ENCODE results near the gene PEA15. TPM values are rescaled to one million over a fixed set of nuclear protein-coding genes. Genes with fewer than 3 reads are reported as not detected.

The PEA15 gene
- total and polyA plus RNA-seq, 2 donors (not counting 1 experiment from before 2014, with no cell fraction given), result 108 to 871 TPM

GRCh38 chr1:160238408-160238807 lies 33.2 kb downstream of the PEA15 start:
- H4K20me1 ChIP-seq (ENCODE audit: control insufficient read depth, extremely low read depth, insufficient read depth, low read length), result no peaks in the 10 kb centered on the region
- H3K4me2 ChIP-seq (ENCODE audit: extremely low read depth, insufficient read depth, low read length), result no peak overlapping the region
- H3K9me3 ChIP-seq (ENCODE audit: control insufficient read depth, insufficient read depth, low read depth, low read length), result no peaks in the 10 kb centered on the region
- no peaks in the 10 kb centered on the region for H3K79me2 ChIP-seq (ENCODE audit: control insufficient read depth, insufficient read depth, low read length)
- no peak for DNase-seq (ENCODE audit: low read depth in 2 of 2)
- H3K27ac ChIP-seq (ENCODE audit: insufficient read depth, low read length), result no peak overlapping the region
- H3K4me3 ChIP-seq (replicated peaks in 1 of 4; ENCODE audit: control extremely low read depth in 1 of 4, insufficient read depth in 1 of 4, low read depth in 3 of 4, low read length in 4 of 4), result no peak overlapping the region
- no peak for TF ChIP-seq EZH2 (IDR thresholded peaks at IDR 0.05; ENCODE audit: low read length, missing control alignments)
- TF ChIP-seq, protein P1, sequence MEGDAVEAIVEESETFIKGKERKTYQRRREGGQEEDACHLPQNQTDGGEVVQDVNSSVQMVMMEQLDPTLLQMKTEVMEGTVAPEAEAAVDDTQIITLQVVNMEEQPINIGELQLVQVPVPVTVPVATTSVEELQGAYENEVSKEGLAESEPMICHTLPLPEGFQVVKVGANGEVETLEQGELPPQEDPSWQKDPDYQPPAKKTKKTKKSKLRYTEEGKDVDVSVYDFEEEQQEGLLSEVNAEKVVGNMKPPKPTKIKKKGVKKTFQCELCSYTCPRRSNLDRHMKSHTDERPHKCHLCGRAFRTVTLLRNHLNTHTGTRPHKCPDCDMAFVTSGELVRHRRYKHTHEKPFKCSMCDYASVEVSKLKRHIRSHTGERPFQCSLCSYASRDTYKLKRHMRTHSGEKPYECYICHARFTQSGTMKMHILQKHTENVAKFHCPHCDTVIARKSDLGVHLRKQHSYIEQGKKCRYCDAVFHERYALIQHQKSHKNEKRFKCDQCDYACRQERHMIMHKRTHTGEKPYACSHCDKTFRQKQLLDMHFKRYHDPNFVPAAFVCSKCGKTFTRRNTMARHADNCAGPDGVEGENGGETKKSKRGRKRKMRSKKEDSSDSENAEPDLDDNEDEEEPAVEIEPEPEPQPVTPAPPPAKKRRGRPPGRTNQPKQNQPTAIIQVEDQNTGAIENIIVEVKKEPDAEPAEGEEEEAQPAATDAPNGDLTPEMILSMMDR (conservative IDR thresholded peaks at IDR 0.05 in 1 of 2, IDR thresholded peaks at IDR 0.05 in 1 of 2; ENCODE audit: low read depth in 1 of 2, low read length in 2 of 2), result no peak
- H3K4me1 ChIP-seq (ENCODE audit: control insufficient read depth, extremely low read depth, insufficient read depth, low read length), result no peaks in the 10 kb centered on the region
- peaks cover 10% of the 10 kb centered on the region for H3K36me3 ChIP-seq (ENCODE audit: control insufficient read depth, insufficient read depth, low read length)
- H3K27me3 ChIP-seq (ENCODE audit: control insufficient read depth, insufficient read depth, low read length), result no peaks in the 10 kb centered on the region
- no peak overlapping the region for H2AFZ ChIP-seq (ENCODE audit: low read length)
- no peak overlapping the region for H3K9ac ChIP-seq (ENCODE audit: insufficient read depth, low read length)

DNA sequence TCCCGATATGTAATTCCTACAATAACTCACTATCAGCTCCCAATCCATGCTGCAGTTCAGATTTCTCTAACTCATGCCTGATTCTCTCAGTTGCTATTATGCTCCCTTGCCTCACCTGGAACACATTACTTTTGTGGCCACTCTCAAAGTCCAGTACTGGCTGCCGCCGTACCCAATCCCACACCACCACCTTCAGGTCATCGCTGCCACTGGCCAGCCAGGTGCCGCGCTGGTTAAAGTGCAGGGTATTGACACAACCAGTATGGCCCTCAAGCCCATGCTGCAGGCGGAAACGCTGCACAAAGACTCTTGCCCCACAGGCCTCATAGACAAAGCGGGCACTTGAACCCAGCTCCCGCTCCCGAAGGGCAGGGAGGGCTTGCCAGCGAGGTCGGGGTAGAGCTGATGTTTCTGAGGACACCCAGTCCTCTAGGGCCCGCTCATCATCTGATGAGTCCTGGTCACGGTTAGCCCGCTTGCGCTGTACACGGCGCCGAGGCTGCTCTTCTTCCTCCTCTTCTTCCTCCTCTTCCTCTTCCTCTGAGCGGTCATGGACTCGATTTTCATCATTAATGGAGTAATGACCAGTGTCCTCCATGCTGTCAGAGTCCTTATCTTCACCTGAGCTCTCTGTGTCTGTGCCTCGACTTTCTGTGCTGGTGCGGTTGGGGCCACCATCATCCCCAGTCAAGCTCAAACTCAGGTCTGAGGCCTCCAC lies 34.6 kb downstream of the PEA15 start:
- H3K27ac ChIP-seq (ENCODE audit: insufficient read depth, low read length), result no peak overlapping the region
- no peak overlapping the region for H2AFZ ChIP-seq (ENCODE audit: low read length)
- no peaks in the 10 kb centered on the region for H3K27me3 ChIP-seq (ENCODE audit: control insufficient read depth, insufficient read depth, low read length)
- H3K4me2 ChIP-seq (ENCODE audit: extremely low read depth, insufficient read depth, low read length), result no peak overlapping the region
- TF ChIP-seq, protein P1 (conservative IDR thresholded peaks at IDR 0.05 in 1 of 2, IDR thresholded peaks at IDR 0.05 in 1 of 2; ENCODE audit: low read depth in 1 of 2, low read length in 2 of 2), result no peak
- TF ChIP-seq EZH2 (IDR thresholded peaks at IDR 0.05; ENCODE audit: low read length, missing control alignments), result no peak
- H3K36me3 ChIP-seq (ENCODE audit: control insufficient read depth, insufficient read depth, low read length), result peaks cover 10% of the 10 kb centered on the region
- no peak for DNase-seq (ENCODE audit: low read depth in 2 of 2)
- H4K20me1 ChIP-seq (ENCODE audit: control insufficient read depth, extremely low read depth, insufficient read depth, low read length), result no peaks in the 10 kb centered on the region
- H3K4me1 ChIP-seq (ENCODE audit: control insufficient read depth, extremely low read depth, insufficient read depth, low read length), result no peaks in the 10 kb centered on the region
- H3K79me2 ChIP-seq (ENCODE audit: control insufficient read depth, insufficient read depth, low read length), result no peaks in the 10 kb centered on the region
- H3K9ac ChIP-seq (ENCODE audit: insufficient read depth, low read length), result no peak overlapping the region
- H3K9me3 ChIP-seq (ENCODE audit: control insufficient read depth, insufficient read depth, low read depth, low read length), result no peaks in the 10 kb centered on the region
- H3K4me3 ChIP-seq (replicated peaks in 1 of 4; ENCODE audit: control extremely low read depth in 1 of 4, insufficient read depth in 1 of 4, low read depth in 3 of 4, low read length in 4 of 4), result no peak overlapping the region

DNA sequence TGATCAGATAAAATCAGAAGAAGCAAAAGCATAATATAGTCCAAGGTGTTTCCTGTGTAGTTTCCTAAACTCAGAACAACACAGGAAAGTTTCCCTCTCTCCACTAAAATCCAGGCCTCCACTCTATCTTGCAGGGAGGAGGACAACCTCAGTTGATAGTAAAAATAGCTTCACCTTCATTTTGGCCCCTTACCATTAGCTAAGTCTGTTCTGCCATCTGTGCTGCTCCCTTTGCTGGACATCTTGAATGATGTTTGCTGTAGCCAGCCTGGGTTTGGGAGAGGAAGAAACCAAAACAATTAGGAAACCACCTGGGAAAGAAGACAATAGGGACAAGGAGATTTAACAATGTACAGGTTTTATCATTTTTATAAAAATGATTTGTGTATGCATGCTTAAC lies 38.6 kb downstream of the PEA15 start:
- Histone ChIP-seq H3K4me1 (ENCODE audit: control insufficient read depth, extremely low read depth, insufficient read depth, low read length) (no peaks in the 10 kb centered on the region), H3K79me2 (ENCODE audit: control insufficient read depth, insufficient read depth, low read length) (peaks cover 13% of the 10 kb centered on the region), H3K36me3 (ENCODE audit: control insufficient read depth, insufficient read depth, low read length) (peaks cover 3% of the 10 kb centered on the region), H2AFZ (ENCODE audit: low read length) (no peak overlapping the region), H3K9ac (ENCODE audit: insufficient read depth, low read length) (no peak overlapping the region), H3K4me3 (replicated peaks in 1 of 4; ENCODE audit: control extremely low read depth in 1 of 4, insufficient read depth in 1 of 4, low read depth in 3 of 4, low read length in 4 of 4) (no peak overlapping the region), H4K20me1 (ENCODE audit: control insufficient read depth, extremely low read depth, insufficient read depth, low read length) (no peaks in the 10 kb centered on the region), H3K9me3 (ENCODE audit: control insufficient read depth, insufficient read depth, low read depth, low read length) (no peaks in the 10 kb centered on the region), H3K4me2 (ENCODE audit: extremely low read depth, insufficient read depth, low read length) (no peak overlapping the region), H3K27me3 (ENCODE audit: control insufficient read depth, insufficient read depth, low read length) (no peaks in the 10 kb centered on the region), H3K27ac (ENCODE audit: insufficient read depth, low read length) (no peak overlapping the region)
- no peak for DNase-seq (ENCODE audit: low read depth in 2 of 2)
- TF ChIP-seq, protein P1 (conservative IDR thresholded peaks at IDR 0.05 in 1 of 2, IDR thresholded peaks at IDR 0.05 in 1 of 2; ENCODE audit: low read depth in 1 of 2, low read length in 2 of 2), result no peak
- TF ChIP-seq EZH2 (IDR thresholded peaks at IDR 0.05; ENCODE audit: low read length, missing control alignments), result no peak
